SU-DHL-6 (cell line): ENCODE data around the gene UBASH3A.

ENCODE experiments used
- H2AFZ ChIP-seq: fragments of 200-600 bp; sonication (generic); 2 replicates; pipeline ENCODE4 v1.6.1; 2014; ENCODE audit warnings: low read depth, mild to moderate bottlenecking, moderate library complexity, mixed read lengths, antibody characterized with exemption, low read length; ENCODE audit not compliant: severe bottlenecking
- H3F3A ChIP-seq: fragments of 200-600 bp; shearing (Covaris generic); 2 replicates; pipeline ENCODE4 v1.6.0; 2016; ENCODE audit warnings: antibody characterized with exemption, mild to moderate bottlenecking; ENCODE audit not compliant: insufficient read depth
- H3K27ac ChIP-seq: fragments of 200-600 bp; sonication (generic); 2 replicates; pipeline ENCODE4 v1.5.1; 2016; ENCODE audit warnings: low read depth, mild to moderate bottlenecking, low read length, moderate library complexity, mixed read lengths
- H3K27me3 ChIP-seq: fragments of 200-600 bp; sonication (generic), shearing (Covaris generic); 2 replicates; pipeline ENCODE4 v1.6.0; 2014; ENCODE audit warnings: mild to moderate bottlenecking, low read length
- H3K36me3 ChIP-seq: fragments of 200-600 bp; sonication (generic); 2 replicates; pipeline ENCODE4 v1.6.1; 2014; ENCODE audit warnings: mild to moderate bottlenecking, low read length, mixed read lengths
- H3K4me2 ChIP-seq: fragments of 300-600, 200-600 bp; shearing (Covaris generic), sonication (generic); 2 replicates; pipeline ENCODE4 v1.6.0; 2014; ENCODE audit warnings: low read length, low read depth, mild to moderate bottlenecking; ENCODE audit not compliant: poor library complexity, severe bottlenecking
- H3K4me3 ChIP-seq: fragments of 200-600 bp; sonication (generic); 2 replicates; pipeline ENCODE4 v1.5.1; 2014; ENCODE audit warnings: antibody characterized with exemption, low read length, mild to moderate bottlenecking, mixed read lengths; ENCODE audit not compliant: insufficient read depth, poor library complexity, severe bottlenecking
- H3K79me2 ChIP-seq: fragments of 200-600 bp; sonication (generic); 2 replicates; pipeline ENCODE4 v1.6.1; 2014; ENCODE audit warnings: mild to moderate bottlenecking, low read length, moderate library complexity; ENCODE audit not compliant: insufficient read depth
- H3K9ac ChIP-seq: fragments of 200-600 bp; sonication (generic); 2 replicates; pipeline ENCODE4 v1.7.0; 2014; ENCODE audit warnings: mild to moderate bottlenecking, low read length
- H3K9me2 ChIP-seq: fragments of 200-600 bp; sonication (generic); replicated peaks from 2 replicates; pipeline ENCODE4 v1.6.1; 2014; ENCODE audit warnings: low read length; ENCODE audit not compliant: insufficient read depth
- H3K9me3 ChIP-seq: fragments of 200-600 bp; sonication (generic); 2 replicates; pipeline ENCODE4 v1.6.1; 2014; ENCODE audit warnings: low read length, mixed read lengths; ENCODE audit not compliant: insufficient read depth
- H4K20me1 ChIP-seq: fragments of 200-600 bp; sonication (generic); 2 replicates; pipeline ENCODE4 v1.6.1; 2014; ENCODE audit warnings: low read depth, mild to moderate bottlenecking, antibody characterized with exemption, low read length, moderate library complexity, mixed read lengths
- CTCF ChIP-seq: fragments of 200-600 bp; sonication (generic); IDR thresholded peaks from one replicate; pipeline ENCODE4 v1.5.1; 2017; ENCODE audit warnings: antibody characterized with exemption, mild to moderate bottlenecking, low read length, moderate library complexity; ENCODE audit not compliant: insufficient read depth, poor library complexity, severe bottlenecking
- EZH2phosphoT487 ChIP-seq: fragments of 200-600 bp; sonication (generic), shearing (Covaris generic); conservative IDR thresholded peaks from 2 replicates; pipeline ENCODE4 v1.6.1; 2018; ENCODE audit warnings: mild to moderate bottlenecking, antibody characterized with exemption, low read length, moderate library complexity, mixed read lengths

The UBASH3A gene

GRCh38 chr21:42418886-42419285 is 15.2 kb downstream of the UBASH3A start:
- Histone ChIP-seq H2AFZ (no peak overlapping the region), H3K9me2 (no peaks in the 10 kb centered on the region), H3K4me3 (no peak overlapping the region), H3K4me2 (no peak overlapping the region), H3K27me3 (no peaks in the 10 kb centered on the region), H3K9ac (no peak overlapping the region), H3K9me3 (no peaks in the 10 kb centered on the region), H3K79me2 (no peaks in the 10 kb centered on the region), H3K36me3 (no peaks in the 10 kb centered on the region), H3F3A (no peaks in the 10 kb centered on the region), H3K27ac (no peak overlapping the region), H4K20me1 (no peaks in the 10 kb centered on the region)
- TF ChIP-seq CTCF, result no peak
- TF ChIP-seq EZH2phosphoT487, result no peak

GRCh38 chr21:42419845-42420244 is 16.1 kb downstream of the UBASH3A start:
- Histone ChIP-seq H3K4me3 (no peak overlapping the region), H3K27me3 (no peaks in the 10 kb centered on the region), H3K27ac (no peak overlapping the region), H3F3A (no peaks in the 10 kb centered on the region), H4K20me1 (no peaks in the 10 kb centered on the region), H3K36me3 (no peaks in the 10 kb centered on the region), H3K9me2 (no peaks in the 10 kb centered on the region), H3K79me2 (no peaks in the 10 kb centered on the region), H3K9me3 (no peaks in the 10 kb centered on the region), H3K9ac (no peak overlapping the region), H3K4me2 (no peak overlapping the region), H2AFZ (no peak overlapping the region)
- TF ChIP-seq EZH2phosphoT487, result no peak
- no peak for TF ChIP-seq CTCF

GRCh38 chr21:42421018-42421793 is 17.5 kb downstream of the UBASH3A start:
- no peak overlapping the region for H3K4me2 ChIP-seq

More at GRCh38 chr21:42421018-42421793, 17.5 kb downstream of the UBASH3A start:
- Histone ChIP-seq H3K36me3 (no peaks in the 10 kb centered on the region), H3K79me2 (no peaks in the 10 kb centered on the region), H4K20me1 (no peaks in the 10 kb centered on the region), H3K9ac (no peak overlapping the region), H3K27ac (no peak overlapping the region), H3K9me3 (no peaks in the 10 kb centered on the region), H3K27me3 (no peaks in the 10 kb centered on the region), H3K9me2 (no peaks in the 10 kb centered on the region), H3K4me3 (no peak overlapping the region), H3F3A (no peaks in the 10 kb centered on the region), H2AFZ (no peak overlapping the region)
- TF ChIP-seq CTCF, result no peak
